ENCODE results near the gene PXDC1. TPM values are rescaled to one million over a fixed set of nuclear protein-coding genes. Genes with fewer than 3 reads are reported as not detected.

Gene PXDC1
- total RNA-seq, 3 donors from 2014 or later: 3.1 to 27.9 (median 9.2) TPM

- TF ChIP-seq CTCF (IDR thresholded peaks at IDR 0.05): no peak
- Histone ChIP-seq H3K4me1 (ENCODE audit: low read depth) (no peaks in the 10 kb centered on the region), H3K4me3 (no peak overlapping the region), H3K9me3 (peaks cover 8% of the 10 kb centered on the region), H3K36me3 (ENCODE audit: low read depth) (no peaks in the 10 kb centered on the region)
- intact Hi-C loops (cut with DNase I, micrococcal nuclease): no loop called here
- no peak for DNase-seq
- no peak for ATAC-seq
Measured at GRCh38 chr6:3714111-3714510, 37.4 kb downstream of the PXDC1 start.

GRCh38 chr6:3712827-3713665, 38.5 kb downstream of the PXDC1 start:
- Histone ChIP-seq H3K4me3 (no peak overlapping the region), H3K36me3 (ENCODE audit: low read depth) (no peaks in the 10 kb centered on the region), H3K4me1 (ENCODE audit: low read depth) (no peaks in the 10 kb centered on the region), H3K9me3 (peaks cover 8% of the 10 kb centered on the region)
- no peak for ATAC-seq
- intact Hi-C loops (cut with DNase I, micrococcal nuclease): no loop called here
- no peak for TF ChIP-seq CTCF (IDR thresholded peaks at IDR 0.05)
- no peak for DNase-seq

DNA sequence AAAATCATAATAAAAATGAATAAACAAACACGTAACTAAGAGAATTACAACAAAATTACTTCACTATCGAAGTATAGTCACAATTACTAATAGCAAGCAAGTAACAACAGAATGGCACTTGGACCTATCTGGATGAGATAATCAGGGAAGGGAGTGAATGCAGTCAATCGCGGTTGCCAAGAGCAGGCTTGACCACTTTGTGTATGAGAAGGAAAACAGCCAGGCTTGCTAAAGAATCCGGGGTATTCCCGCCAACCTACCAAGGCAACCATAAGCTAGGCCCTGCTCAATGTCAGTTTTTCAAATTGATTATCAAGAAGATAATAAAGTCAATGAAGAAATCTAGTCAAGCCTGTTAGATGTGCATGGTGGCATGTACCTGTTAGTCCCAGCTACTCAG, 39.7 kb downstream of the PXDC1 start:
- no peak for TF ChIP-seq CTCF (IDR thresholded peaks at IDR 0.05)
- Histone ChIP-seq H3K4me1 (ENCODE audit: low read depth) (no peaks in the 10 kb centered on the region), H3K4me3 (no peak overlapping the region), H3K36me3 (ENCODE audit: low read depth) (no peaks in the 10 kb centered on the region), H3K9me3 (peaks cover 8% of the 10 kb centered on the region)
- ATAC-seq: no peak
- intact Hi-C loops (cut with DNase I, micrococcal nuclease): no loop called here
- DNase-seq: no peak

- ATAC-seq: no peak
- no peak for TF ChIP-seq CTCF (IDR thresholded peaks at IDR 0.05)
Measured at GRCh38 chr6:3710403-3710802, 41.1 kb downstream of the PXDC1 start.

GRCh38 chr6:3708540-3708939, 43.0 kb downstream of the PXDC1 start:
- Histone ChIP-seq H3K9me3 (no peaks in the 10 kb centered on the region), H3K4me3 (no peak overlapping the region), H3K4me1 (ENCODE audit: low read depth) (no peaks in the 10 kb centered on the region), H3K36me3 (ENCODE audit: low read depth) (no peaks in the 10 kb centered on the region)
- no peak for TF ChIP-seq CTCF (IDR thresholded peaks at IDR 0.05)
- ATAC-seq (no peak), DNase-seq (no peak)
- intact Hi-C loops (cut with DNase I, micrococcal nuclease): no loop called here

More at GRCh38 chr6:3710403-3710802, 41.1 kb downstream of the PXDC1 start:
- Histone ChIP-seq H3K4me3 (no peak overlapping the region), H3K9me3 (peaks cover 8% of the 10 kb centered on the region), H3K4me1 (ENCODE audit: low read depth) (no peaks in the 10 kb centered on the region), H3K36me3 (ENCODE audit: low read depth) (no peaks in the 10 kb centered on the region)
- DNase-seq: no peak
- intact Hi-C loops (cut with DNase I, micrococcal nuclease): no loop called here

All from mucosa of descending colon (tissue), 3 donors.